GM18499 (cell line): ENCODE data around the gene GDF7.

Source experiments
- ATAC-seq: cut with Tn5 transposase; IDR thresholded peaks from one replicate; pipeline ENCODE4 v1.9.1; 2021; ENCODE audit warnings: moderate number of reproducible peaks; ENCODE audit not compliant: insufficient read depth, unreplicated experiment

Gene GDF7

GRCh38 chr2:20642055-20642971 lies 24.6 kb upstream of the GDF7 start:
- peak; percentile 77 for ATAC-seq

GRCh38 chr2:20643060-20643459 lies 23.9 kb upstream of the GDF7 start:
- no peak for ATAC-seq

GRCh38 chr2:20643826-20644225 lies 23.1 kb upstream of the GDF7 start:
- no peak for ATAC-seq

GRCh38 chr2:20645301-20645701 lies 21.6 kb upstream of the GDF7 start:
- ATAC-seq = no peak

- ATAC-seq = no peak
These were observed 21.2 kb upstream of the GDF7 start for GRCh38 chr2:20645761-20646160.

- no peak for ATAC-seq
These were observed 20.5 kb upstream of the GDF7 start for GRCh38 chr2:20646446-20646845.

GRCh38 chr2:20647211-20647610 lies 19.7 kb upstream of the GDF7 start:
- no peak for ATAC-seq

GRCh38 chr2:20647738-20648137 lies 19.2 kb upstream of the GDF7 start:
- no peak for ATAC-seq

- ATAC-seq = no peak
These were observed 18.7 kb upstream of the GDF7 start for GRCh38 chr2:20648206-20648605.

GRCh38 chr2:20648831-20649230 lies 18.1 kb upstream of the GDF7 start:
- ATAC-seq = no peak

GRCh38 chr2:20649576-20649975 lies 17.4 kb upstream of the GDF7 start:
- ATAC-seq = no peak

- ATAC-seq = no peak
These were observed 17.0 kb upstream of the GDF7 start for GRCh38 chr2:20649976-20650375.

- ATAC-seq = no peak
These were observed 16.5 kb upstream of the GDF7 start for GRCh38 chr2:20650393-20650876.

GRCh38 chr2:20650877-20651730 lies 15.8 kb upstream of the GDF7 start, which contains the start of gene HS1BP3:
HS1BP3 (minus strand) TSS chr2:20651098; CDS start chr2:20651063, 35 bp downstream.
- ATAC-seq = peak; percentile 79

- no peak for ATAC-seq
These were observed 15.2 kb upstream of the GDF7 start for GRCh38 chr2:20651731-20652099.

GRCh38 chr2:20652141-20652540 lies 14.8 kb upstream of the GDF7 start:
- ATAC-seq = no peak

- ATAC-seq = no peak
These were observed 14.0 kb upstream of the GDF7 start for GRCh38 chr2:20652673-20653575.

- ATAC-seq = no peak
These were observed 13.0 kb upstream of the GDF7 start for GRCh38 chr2:20653695-20654534.

GRCh38 chr2:20654535-20654813 lies 12.5 kb upstream of the GDF7 start:
- no peak for ATAC-seq
